ENCODE measurements around the gene PLLP.
A peak's percentile ranks its signal among the peaks of the same experiment; 100 is the strongest.

The PLLP gene, protein sequence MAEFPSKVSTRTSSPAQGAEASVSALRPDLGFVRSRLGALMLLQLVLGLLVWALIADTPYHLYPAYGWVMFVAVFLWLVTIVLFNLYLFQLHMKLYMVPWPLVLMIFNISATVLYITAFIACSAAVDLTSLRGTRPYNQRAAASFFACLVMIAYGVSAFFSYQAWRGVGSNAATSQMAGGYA

DNA sequence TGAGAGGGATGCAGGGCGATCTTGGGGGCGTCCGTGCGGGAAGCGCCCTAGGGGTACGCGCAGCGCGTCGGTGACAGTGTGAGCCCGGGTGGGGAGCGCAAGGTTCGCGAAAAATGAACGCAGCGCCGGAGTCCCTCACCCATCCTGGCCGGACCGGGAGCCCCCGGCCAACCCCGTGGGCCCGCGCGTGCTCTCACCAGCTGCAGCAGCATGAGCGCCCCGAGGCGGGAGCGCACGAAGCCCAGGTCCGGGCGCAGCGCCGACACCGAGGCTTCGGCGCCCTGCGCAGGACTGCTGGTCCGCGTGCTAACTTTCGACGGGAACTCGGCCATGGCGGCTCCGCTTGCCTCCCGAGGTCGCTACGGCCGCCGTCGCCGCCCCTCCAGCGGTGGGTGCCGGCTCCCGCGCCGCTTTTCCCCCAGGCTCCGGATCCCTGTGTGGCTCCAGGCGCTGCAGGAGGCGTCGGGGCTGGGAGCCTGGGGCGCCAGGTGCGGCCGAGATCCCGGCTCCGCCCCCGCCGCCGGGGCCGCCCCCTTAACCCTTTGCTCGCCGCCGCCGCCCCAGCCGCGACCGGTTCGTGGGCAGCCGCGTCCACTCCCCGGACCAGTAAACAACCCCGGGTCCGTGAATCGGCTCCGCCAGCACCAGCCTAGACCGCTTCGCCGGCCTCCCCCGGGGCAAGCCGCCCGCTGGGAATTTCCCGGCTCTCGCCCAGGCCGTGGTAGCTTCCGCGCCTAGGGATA lies at the start of gene PLLP:
Gene PLLP (minus strand): TSS at position 464 of the 743 bp plus-strand sequence. CDS start 132 bp downstream, at position 332.
- DNase-seq: peak; percentile 41

DNA sequence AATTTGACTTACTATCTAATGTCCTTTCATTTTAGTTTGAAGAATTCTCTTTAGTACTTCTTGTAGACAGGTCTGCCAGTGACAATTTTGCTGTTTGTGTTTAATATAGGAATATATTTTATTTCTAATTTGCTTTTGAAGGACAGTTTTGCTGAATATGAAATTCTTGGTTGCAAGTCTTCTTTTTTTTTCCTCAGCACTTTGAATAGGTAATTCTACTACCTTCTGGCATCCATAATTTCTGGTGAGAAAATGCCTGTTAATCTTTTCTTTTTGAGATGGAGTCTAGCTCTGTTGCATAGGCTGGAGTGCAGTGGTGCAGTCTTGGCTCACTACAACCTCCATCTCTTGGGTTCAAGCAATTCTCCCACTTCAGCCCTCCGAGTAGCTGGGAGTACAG lies 48.9 kb upstream of the PLLP start:
- no peak for DNase-seq

DNA sequence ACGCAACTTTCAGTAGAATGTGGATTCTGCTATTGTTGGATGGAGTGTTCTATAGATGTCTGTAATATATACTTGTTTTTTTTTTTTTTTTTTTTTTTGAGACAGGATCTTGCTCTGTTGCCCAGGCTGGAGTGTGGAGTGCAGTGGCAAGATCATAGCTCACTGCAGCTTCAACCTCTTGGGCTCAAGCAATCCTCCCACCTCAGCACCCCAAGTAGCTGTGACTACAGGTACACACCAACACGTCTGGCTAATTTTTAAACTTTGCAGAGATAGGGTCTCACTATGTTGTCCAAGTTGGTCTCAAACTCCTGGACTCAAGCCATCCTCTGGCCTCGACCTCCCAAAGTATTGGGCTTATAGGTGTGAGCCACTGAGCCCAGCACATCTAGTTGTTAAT lies 46.9 kb upstream of the PLLP start:
- DNase-seq: no peak

DNA sequence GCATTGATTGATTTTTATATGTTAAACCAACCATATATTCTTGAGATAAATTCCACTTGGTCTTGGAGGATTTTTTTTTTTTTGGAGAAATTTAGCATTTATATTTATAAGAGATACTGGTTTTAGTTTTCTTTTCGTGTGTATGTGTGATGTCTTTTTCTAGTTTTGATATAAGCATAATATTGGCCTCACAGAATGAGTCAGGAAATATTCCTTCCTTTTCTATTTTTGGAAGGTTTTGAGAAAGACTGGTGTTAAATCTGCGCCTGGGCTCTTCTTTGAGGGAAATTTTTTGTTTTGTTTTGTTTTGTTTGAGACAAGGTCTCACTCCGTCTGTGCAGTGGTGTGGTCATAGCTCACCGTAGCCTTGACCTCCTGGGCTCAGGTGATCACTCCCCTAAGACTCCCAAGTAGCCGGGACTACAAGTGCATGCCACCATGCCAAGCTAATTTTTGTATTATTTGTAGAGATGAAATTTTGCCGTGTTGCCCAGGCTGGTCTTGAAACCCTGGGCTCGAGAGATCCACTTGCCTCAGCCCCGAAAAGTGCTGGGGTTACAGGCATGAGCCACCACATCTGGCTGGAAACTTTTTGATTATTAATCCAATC lies 45.4 kb upstream of the PLLP start:
- DNase-seq: no peak

DNA sequence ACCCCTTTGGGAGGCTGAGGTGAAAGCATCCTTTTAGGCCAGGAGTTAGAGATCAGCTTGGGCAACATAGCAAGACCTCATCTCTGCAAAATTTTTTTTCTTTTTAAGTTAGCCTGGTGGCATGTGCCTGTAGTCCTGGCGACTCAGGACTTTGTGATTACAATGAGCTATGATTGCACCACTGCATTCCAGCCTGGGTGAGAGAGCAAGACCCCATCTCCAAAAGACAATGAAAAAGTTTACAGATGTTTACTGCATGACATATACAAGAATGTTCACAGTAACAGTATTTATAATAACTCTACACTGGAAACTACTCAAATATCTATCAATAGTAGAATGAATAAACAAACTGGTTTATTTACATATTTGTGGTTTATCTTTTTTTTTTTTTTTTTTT lies 41.0 kb upstream of the PLLP start:
- no peak for DNase-seq

DNA sequence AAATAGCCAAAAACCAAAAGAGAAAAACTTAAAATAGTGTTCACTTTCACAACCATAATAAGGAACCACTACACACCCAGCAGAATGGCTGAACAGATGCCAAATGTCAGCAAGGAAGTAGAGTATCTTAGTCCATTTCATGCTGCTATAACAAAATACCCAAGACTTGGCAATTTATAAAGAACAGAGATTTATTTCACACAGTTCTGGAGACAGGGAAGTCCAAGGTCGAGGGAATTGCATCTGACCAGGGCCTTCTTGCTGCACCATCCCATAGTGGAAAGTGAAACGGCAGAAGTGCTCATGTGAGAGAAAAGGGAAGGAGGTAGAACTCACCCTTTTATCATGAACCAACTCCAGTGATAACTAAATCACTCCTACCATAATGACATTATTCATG lies 40.3 kb upstream of the PLLP start:
- no peak for DNase-seq

DNA sequence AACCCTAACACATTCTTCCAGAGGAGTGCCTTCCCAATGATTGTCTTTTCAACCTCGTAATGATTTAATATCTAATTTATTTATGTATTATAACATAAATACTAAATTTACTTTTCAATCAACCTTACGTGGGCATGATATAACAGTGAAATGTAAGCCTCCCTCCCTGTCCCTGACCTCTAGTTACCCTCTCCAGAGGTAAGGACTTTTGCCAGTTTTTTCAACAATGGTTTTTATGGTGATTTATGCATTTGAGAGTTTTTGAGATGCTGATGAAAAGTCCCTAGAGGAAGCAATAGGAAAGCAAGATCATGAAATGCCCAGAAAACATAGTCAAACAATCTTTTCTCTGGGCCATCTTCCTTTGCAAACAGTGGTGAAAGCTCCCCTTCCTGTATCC lies 35.2 kb upstream of the PLLP start:
- no peak for DNase-seq

DNA sequence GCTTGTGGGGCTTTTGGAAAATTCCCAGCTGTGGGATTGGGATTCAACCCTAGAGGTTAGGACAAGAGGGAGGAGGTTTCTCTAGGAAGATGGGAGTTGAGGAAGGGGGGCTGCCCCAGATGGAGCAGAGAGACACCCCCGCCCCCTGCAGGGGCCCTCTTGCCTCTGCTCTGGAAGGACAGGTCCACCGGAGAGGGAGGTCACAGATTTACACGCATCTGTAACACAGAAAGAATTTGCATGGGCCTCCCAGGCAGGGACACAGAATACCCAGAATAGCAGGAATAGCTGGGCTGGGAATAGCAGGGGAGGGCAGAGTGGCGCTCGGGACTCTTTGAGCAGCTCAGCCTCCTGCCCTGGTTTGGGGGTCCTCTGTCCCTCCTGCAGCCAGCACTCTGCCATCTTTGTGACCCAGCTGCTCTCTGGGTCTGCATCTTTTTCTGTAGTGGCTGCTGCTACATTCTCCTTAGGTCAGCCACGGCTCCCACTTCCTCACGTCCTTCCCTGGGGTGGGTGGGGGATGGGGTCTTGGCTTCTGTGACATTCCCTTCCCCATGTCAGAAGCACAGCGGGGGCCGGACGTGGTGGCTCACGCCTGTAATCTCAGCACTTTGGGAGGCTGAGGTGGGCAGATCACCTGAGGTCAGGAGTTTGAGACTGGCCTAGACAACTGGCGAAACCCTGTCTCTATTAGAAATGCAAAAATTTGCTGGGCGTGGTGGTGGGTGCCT lies 33.9 kb upstream of the PLLP start:
- DNase-seq: no peak

DNA sequence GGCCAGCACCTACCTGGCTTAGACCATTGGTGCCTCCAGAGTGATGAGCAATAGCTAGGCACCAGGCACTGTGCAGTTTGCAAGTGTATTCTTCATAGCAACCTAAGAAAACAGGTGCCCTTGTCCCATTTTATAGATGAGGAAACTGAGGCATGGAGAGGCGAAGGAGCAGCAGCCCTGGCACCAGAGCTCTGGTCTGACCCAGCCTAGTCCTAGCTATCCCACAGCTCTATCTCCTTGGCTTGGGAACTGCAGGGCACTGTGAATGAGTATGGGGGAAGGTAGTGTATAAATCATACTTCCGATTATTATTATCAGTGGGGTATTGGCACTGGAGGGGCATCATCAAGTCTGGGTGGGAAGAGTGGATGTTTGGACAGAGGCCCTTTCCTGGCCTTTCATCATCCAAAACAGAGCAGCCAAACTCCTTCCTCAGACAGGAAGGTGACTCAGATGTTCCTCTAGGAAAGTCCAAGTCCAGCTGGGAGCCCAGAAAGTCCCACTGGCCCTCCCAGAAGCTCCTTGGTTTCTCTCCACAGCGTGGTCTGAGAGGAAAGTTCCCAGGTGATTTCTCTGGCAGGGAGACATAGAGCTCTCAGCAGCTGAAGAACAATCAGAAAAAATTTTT lies 32.0 kb upstream of the PLLP start:
- DNase-seq: peak; percentile 59

DNA sequence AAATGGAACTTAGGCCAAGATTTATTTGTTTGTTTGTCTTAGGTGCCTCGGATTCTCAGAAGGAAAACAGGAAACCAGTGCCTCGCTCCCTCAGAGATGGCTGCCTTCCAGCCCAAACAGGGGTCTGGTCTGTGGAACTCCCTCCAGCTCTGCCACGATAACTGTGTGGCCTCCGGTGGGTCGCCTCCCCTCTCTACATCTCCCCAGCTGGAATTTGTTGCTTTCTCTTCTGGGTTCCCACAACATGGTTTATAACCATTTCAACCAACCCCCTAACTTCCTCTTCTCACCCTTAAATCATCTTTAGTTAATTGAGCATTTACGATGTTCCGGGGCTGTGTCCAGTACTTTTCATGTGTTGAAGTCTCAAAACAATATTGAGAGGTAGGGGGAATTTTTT lies 30.9 kb upstream of the PLLP start:
- no peak for DNase-seq

DNA sequence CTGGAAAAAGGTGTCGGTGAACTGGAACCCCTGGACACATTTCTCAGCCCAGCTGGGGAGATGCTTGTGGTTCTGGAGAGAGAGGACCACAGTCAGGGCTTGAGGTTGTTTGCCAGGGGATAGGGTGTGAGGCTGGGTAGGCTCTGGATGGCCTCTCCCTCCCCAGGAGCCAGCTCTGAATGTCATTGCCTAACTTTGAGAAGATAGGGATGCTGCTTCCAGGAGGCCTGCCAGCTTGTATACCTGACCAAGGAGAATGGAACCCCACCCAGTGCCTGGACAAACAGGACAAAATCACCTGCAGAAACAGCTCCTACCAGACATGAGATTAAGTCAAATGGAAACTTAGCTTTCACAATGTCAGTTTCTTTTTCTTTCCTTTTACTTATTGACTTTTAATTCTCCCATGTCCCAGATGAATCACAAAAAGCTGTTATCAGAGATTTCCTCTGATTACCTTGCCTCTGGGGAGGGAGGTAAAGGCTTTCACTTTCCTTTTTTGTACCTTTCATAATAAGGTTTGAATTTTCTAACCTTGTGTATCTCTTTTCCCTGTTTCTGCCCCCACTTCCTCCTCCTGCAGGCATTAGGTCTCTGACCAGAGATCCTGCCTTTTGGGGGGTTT lies 29.8 kb upstream of the PLLP start:
- DNase-seq: no peak

DNA sequence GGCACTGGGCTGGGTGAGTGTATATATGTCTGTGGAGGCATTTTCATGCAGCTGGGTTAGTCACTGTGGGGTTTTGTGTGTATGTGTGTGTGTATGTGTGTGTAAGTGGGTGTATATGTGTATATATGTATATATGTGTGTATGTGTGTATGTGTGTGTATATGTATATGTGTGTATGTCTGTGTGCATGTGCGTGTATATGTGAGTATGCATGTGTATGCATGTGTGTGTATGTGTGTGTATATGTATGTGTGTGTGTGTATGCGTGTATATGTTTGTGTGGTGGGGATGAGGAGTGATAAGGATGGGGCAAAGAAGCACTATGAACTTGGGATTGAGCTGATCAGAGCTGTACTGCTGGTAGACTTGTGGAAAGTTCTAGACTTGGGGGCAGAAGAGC lies 29.0 kb upstream of the PLLP start:
- no peak for DNase-seq

DNA sequence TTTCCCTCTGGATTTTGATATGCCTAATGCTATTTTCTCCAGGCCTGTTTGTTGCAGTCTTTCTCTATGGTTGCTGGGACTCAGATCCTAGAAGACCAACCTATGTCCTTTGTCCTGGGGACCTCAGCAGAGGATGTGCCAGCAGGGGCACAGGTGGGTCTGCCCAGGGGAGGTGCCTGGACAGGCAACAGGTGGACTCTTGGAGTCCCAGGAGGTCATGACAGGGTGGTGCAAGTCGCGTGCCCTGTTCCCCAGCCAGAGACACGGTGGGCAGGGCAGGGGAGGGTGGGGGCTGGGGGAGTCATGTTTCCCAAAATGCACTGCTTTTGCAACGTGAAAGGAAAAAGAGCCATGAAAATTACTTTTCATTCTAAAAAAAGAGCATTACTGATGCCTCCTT lies 26.3 kb upstream of the PLLP start:
- no peak for DNase-seq

DNA sequence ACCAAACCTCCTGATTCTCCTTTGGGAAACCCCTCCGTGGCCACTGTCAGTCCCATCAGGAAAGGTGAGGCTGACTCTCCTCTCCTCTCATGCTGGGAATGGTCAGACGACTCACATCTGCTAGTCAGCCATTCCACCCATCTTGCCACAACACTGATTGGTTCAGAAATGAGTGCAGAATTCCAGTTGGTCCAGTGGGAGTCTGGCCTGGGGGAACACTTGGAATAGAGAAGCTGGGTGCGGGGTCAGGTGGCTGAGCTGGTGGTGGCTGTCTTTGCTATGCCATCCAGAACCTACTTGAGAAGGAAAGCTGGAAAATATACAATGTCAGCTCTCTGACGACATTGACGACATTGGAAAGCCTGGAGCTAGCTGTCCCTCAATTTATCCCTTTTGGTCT lies 23.6 kb upstream of the PLLP start:
- DNase-seq: no peak

DNA sequence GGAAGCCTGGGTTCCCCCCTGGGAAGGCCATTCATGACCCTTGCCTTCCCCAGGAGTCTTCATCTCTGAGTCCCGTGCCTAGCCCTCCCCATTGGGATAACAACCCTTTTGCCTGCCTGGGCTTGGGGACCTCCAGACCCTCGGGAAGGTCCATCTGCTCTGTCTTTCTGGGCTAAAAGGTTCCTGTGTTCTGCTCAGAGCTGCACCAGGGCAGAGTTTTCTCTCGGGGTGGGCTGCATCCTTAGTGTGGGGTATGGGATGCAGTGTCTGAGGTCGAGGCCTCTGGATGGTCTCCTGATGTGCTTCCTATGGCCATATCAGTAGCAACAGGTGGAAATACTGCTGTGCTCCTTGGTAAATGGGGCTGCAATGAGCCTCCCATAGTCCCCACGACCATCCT lies 22.9 kb upstream of the PLLP start:
- DNase-seq: no peak

DNA sequence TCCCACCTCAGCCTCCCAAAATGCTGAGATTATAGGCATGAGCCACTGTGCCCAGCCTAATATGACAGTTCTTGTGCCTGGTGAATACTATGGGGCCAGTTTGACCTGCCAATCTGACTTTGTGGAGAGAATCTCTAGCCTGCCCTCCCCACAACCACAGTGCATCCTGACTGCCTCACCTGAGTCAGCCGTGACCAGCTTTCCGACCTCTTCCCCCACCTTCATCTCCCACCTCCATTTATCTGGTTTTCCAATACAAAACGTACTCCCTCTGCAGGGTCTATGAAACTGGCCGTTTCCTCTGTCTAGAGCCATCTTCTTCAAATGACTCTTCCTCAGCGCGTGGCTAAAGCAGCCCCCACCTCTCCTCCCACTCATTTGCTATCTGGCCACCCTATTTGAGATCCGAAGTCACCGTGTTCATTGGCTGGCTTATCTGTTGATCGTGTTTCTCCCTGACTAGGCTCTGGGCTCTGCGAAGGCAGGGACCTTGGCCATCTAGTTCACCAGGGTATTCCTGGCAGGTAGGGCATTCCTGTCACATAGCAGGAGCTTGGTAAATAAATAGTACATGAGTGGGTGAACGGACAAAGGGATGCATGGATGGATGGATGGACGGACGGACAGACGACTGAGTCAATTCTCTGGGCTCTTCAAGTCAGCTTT lies 22.3 kb upstream of the PLLP start:
- no peak for DNase-seq

DNA sequence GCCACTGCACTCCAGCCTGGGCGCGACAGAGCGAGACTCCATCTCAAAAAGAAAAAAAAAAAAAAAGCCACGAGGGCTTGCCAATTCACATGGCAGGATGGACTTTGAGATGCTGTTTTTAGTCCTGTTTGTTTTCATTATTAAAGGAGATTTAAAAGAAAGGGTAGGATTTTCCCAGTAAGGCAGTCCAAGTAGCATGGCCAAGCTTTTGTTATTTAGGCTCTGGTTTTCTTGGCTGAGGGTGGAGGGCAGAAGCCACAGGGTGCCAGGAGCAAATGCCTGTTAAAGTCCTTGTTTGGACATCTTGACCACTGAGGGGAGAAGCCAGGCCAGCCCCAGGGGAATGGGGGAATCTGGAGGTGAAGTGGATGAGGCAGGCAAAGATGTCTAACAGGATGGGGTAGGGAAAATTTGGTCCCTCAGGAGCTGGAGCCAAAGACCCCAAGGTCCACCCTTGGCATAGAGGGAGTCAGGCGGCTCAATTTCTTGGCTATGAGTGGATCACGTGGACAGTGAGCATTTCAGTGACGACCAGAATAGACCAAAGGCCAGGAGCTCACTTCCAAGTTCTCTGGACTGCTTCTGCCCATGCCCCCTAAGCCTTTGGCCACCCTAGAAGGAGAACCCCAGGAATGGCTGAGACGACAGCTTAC lies 20.8 kb upstream of the PLLP start:
- DNase-seq: peak; percentile 9

DNA sequence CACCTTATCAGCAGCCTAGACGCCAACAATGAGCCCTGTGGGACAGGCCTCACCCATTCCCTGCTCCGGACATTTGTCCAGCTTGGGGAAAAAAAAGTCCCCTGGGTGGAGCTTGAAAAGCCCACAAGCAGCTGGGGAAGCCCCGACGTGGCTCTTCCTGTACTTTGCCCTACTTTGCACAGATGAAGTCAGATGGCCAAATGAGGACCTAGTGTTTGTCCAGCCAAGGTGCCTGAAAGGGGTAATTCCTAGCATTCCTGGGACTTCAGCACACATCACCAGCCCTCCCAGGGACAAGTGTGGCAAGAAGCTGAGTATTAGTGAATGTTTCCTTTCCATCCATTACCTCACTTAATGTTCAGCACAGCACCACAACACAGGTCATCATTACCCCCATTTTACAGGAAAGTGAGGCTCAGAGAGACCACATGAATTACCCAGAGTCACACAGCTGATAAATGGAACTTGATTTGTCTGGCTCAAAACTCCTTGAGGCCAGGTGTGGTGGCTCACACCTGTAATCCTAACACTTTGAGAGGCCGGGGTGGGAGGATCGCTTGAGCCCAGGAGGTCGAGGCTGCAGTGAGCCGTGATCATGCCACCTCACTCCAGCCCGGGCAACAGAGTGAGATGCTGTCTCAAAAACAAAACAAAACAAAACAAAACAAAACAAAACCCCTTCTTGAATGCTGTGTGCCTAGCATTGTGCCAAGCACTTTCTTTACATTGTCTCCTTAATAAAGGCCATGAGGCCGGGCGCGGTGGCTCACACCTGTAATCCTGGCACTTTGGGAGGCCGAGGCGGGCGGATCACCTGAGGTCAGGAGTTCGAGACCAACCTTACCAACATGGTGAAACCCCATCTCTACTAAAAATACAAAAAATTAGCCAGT lies 19.9 kb upstream of the PLLP start:
- DNase-seq: peak; percentile 37

DNA sequence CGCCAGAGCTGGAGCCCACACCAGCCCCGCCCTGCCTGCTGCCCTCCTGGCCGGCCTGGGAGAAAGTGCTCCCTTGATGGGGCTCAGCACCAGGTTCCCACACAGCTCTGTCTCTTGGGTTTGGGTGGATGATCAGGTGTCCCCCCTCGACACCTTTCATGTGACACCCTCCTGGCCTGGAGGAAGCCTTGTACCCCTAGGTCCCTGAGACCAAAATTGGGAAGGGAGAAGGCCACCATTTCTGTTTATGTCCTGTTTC lies 19.4 kb upstream of the PLLP start:
- no peak for DNase-seq

DNA sequence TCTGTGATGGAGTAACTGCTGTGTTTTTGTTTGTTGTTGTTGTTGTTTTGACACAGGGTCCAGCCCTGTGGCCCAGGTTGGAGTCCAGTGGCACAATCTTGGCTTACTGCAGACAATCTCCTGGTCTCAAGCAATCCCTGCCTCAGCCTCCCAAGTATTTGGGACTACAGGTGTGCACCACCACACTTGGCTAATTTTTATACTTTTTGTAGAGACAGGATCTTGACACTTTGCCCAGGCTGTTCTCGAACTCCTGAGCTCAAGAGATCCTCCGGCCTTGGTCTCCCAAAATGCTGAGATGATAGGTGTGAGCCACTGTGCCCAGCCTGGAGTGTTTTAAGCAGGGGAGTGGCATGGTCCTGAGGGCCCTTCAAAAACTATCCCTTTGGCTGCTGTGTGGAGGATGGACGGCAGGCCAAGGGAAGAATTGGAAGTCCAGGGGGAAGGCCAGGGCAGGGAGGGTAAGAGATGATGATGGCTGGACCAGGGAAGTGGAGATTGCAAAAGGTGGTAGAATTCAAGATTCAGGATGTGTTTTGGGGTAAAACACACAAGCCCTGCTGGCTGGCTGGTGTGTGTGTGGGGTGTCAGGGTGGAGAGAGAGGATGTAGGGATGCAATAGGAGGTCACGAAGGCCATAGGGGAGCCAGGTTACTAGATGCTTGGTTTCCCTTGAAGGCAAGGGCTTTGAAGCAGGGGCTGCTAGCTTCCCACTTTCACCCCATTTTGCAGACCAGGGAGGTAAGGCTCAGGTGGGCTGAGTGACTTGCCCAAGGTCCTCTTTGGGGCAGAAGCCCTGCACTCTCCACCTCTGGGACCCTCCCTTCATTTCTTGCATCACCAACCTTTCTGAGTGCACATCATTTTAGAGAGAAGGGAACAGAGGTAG lies 18.8 kb upstream of the PLLP start:
- DNase-seq: peak; percentile 9
